Panc1 (cell line): ENCODE results near the gene FMOD. TPM values are rescaled to one million over a fixed set of nuclear protein-coding genes. Genes with fewer than 3 reads are reported as not detected.

Source experiments
- ATAC-seq: fragments of 200-7000 bp; cut with Tn5 transposase; 2 replicates; pipeline ENCODE4 v1.9.1; 2020; ENCODE audit warnings: mild to moderate bottlenecking, moderate library complexity
- BruUV-seq: library from RNA; stranded (reverse); fragments of 400-500 nt; replicated peaks from 2 replicates; lab custom pipeline; 2021; lab: Mats Ljungman, UMichigan
- CTCF ChIA-PET: fragments of 300-600 bp; sonication (Branson Sonifier 250); formaldehyde crosslinking; loops from one replicate; lab custom pipeline; 2022; ENCODE audit warnings: antibody characterized with exemption; lab: Charles Lee
- POLR2A ChIA-PET: fragments of 300-600 bp; sonication (Branson Sonifier 250); formaldehyde crosslinking; loops from one replicate; lab custom pipeline; 2022; ENCODE audit warnings: antibody characterized with exemption; lab: Charles Lee
- DNase-seq: peaks from one replicate; pipeline ENCODE4 v3.0.0-alpha.2; 2010; ENCODE audit warnings: low read depth, low spot score
- H3K27ac ChIP-seq: 2 replicates; pipeline ENCODE4 v1.5.1; 2011; ENCODE audit warnings: mild to moderate bottlenecking, low read length, inconsistent platforms
- H3K27me3 ChIP-seq: fragments of 200-500 bp; sonication (Bioruptor generic); 2 replicates; pipeline ENCODE4 v1.6.0; 2014; ENCODE audit warnings: low read length, inconsistent platforms; ENCODE audit not compliant: control insufficient read depth, insufficient read depth
- H3K36me3 ChIP-seq: fragments of 200-500 bp; sonication (Bioruptor generic); 2 replicates; pipeline ENCODE4 v1.5.1; 2014; ENCODE audit warnings: inconsistent platforms, mild to moderate bottlenecking, low read length, moderate library complexity; ENCODE audit not compliant: control insufficient read depth, insufficient read depth
- H3K4me1 ChIP-seq: 2 replicates; pipeline ENCODE4 v1.5.1; 2011; ENCODE audit warnings: inconsistent platforms, mild to moderate bottlenecking, low read length, moderate library complexity; ENCODE audit not compliant: control insufficient read depth, insufficient read depth
- H3K4me3 ChIP-seq, 2 experiments: 2 replicates each; pipeline ENCODE4 v1.5.1; 2011 to 2012; ENCODE audit warnings: low read depth in 2 of 2, low read length in 2 of 2, mild to moderate bottlenecking in 2 of 2, inconsistent platforms in 1 of 2, moderate library complexity in 1 of 2
- H3K9me3 ChIP-seq: fragments of 200-500 bp; sonication (Bioruptor generic); 2 replicates; pipeline ENCODE4 v1.5.1; 2014; ENCODE audit warnings: low read depth, mild to moderate bottlenecking, inconsistent platforms, low read length, moderate library complexity; ENCODE audit not compliant: control insufficient read depth, insufficient read depth
- POLR2AphosphoS5 ChIP-seq: IDR thresholded peaks from 2 replicates; pipeline ENCODE4 v1.6.1; 2012; ENCODE audit warnings: mild to moderate bottlenecking, low read depth, low read length, moderate library complexity
- REST ChIP-seq, 2 experiments: IDR thresholded peaks; 2 replicates each; pipeline ENCODE4 v1.6.1; 2011 to 2012; ENCODE audit warnings: low read depth in 2 of 2, control low read depth in 1 of 2, low read length in 1 of 2, mild to moderate bottlenecking in 1 of 2, moderate library complexity in 1 of 2; ENCODE audit not compliant: insufficient read depth in 1 of 2
- SIN3A ChIP-seq: IDR thresholded peaks from 2 replicates; pipeline ENCODE4 v1.6.1; 2012; ENCODE audit warnings: low read depth, mild to moderate bottlenecking, low read length, moderate library complexity, borderline replicate concordance; ENCODE audit not compliant: insufficient read depth
- TCF7L2 ChIP-seq: IDR thresholded peaks from 2 replicates; pipeline ENCODE4 v1.6.1; 2011; ENCODE audit warnings: mild to moderate bottlenecking, low read depth, low read length, inconsistent platforms
- in situ Hi-C: cut with HindIII; loops from 2 replicates; pipeline ENCODE4 v1.10.0; 2016; ENCODE audit warnings: low sequenced_read_pairs, low pct_unique_long_range_greater_than_20kb
- intact Hi-C: fragments of 100-400 bp; cut with micrococcal nuclease; formaldehyde crosslinking; loops from one replicate; pipeline ENCODE4 v1.10.0; 2022; ENCODE audit not compliant: unreplicated experiment
- total RNA-seq: library from RNA; stranded (reverse); gene quantifications from one replicate; pipeline ENCODE4 v1.2.1, GENCODE V29; 2021; ENCODE audit not compliant: unreplicated experiment
- TF ChIP-seq, protein P1 (sequence below): fragments of 450-650 bp; IDR thresholded peaks from 2 replicates; pipeline ENCODE4 v1.5.1; 2017; ENCODE audit warnings: mild to moderate bottlenecking

The FMOD gene
- total RNA-seq, 1 experiment from 2014 or later: not detected

GRCh38 chr1:203388683-203389082, 37.8 kb upstream of the FMOD start:
- Histone ChIP-seq H3K4me1 (no peaks in the 10 kb centered on the region), H3K4me3 (no peak overlapping the region), H3K36me3 (no peaks in the 10 kb centered on the region; the same call in 1 of the 2 replicates), H3K27ac (no peak overlapping the region), H3K27me3 (peaks cover 21% of the 10 kb centered on the region), H3K9me3 (peaks cover 7% of the 10 kb centered on the region)
- ChIA-PET POLR2A (no interaction called here), CTCF (interaction anchor here (1.4 kb wide), 1 partner anchor 121 kb away, joined by 4 read pairs; no protein-coding TSS in a partner anchor)
- in situ Hi-C loops (no loop called here), intact Hi-C loops (no loop called here)
- ATAC-seq: no peak
- TF ChIP-seq REST (IDR thresholded peaks at IDR 0.05; ENCODE audit: insufficient read depth in 1 of 2, low read depth in 2 of 2, low read length in 1 of 2) (no peak), SIN3A (no peak), TCF7L2 (no peak)
- BruUV-seq: no TSS peak
- DNase-seq: no peak

DNA sequence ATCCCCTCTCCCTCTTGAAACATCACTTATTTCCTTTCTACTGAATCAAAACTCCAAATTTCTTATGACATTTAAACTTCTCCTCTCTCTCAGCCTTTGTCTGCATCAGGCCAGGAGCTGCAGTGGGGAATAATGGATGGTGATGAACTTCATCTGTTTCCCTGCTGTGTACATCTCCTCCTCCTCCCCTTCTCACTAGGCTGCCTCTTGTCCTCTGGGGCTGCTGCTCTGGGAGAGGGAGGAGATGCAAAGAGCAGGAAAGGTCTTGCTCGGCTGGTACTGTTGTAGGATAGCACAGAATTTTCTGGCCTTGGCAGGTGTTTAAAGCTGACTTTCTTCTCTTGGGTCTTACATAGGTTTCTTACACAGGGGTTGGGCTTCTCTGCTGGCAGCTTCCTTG, 31.1 kb upstream of the FMOD start:
- no peaks in the 10 kb centered on the region for H3K4me1 ChIP-seq
- intact Hi-C loops (no loop called here), in situ Hi-C loops (no loop called here)
- no TSS peak for BruUV-seq
- H3K27ac ChIP-seq: no peak overlapping the region
- ChIA-PET POLR2A (no interaction called here), CTCF (interaction anchor here (0.6 kb wide), 1 partner anchor 1017 kb away, joined by 6 read pairs; no protein-coding TSS in a partner anchor)
- H3K36me3 ChIP-seq: no peaks in the 10 kb centered on the region
- H3K4me3 ChIP-seq: no peak overlapping the region
- no peaks in the 10 kb centered on the region for H3K9me3 ChIP-seq
- DNase-seq: no peak
- ATAC-seq: no peak
- no peak for TF ChIP-seq TCF7L2
- TF ChIP-seq SIN3A: no peak
- no peak for TF ChIP-seq REST (IDR thresholded peaks at IDR 0.05; ENCODE audit: insufficient read depth in 1 of 2, low read depth in 2 of 2, low read length in 1 of 2)
- TF ChIP-seq, protein P1, sequence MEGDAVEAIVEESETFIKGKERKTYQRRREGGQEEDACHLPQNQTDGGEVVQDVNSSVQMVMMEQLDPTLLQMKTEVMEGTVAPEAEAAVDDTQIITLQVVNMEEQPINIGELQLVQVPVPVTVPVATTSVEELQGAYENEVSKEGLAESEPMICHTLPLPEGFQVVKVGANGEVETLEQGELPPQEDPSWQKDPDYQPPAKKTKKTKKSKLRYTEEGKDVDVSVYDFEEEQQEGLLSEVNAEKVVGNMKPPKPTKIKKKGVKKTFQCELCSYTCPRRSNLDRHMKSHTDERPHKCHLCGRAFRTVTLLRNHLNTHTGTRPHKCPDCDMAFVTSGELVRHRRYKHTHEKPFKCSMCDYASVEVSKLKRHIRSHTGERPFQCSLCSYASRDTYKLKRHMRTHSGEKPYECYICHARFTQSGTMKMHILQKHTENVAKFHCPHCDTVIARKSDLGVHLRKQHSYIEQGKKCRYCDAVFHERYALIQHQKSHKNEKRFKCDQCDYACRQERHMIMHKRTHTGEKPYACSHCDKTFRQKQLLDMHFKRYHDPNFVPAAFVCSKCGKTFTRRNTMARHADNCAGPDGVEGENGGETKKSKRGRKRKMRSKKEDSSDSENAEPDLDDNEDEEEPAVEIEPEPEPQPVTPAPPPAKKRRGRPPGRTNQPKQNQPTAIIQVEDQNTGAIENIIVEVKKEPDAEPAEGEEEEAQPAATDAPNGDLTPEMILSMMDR: no peak
- no peak for TF ChIP-seq POLR2AphosphoS5
- H3K27me3 ChIP-seq: peaks cover 18% of the 10 kb centered on the region
